ENCODE measurements around the gene MT1B. TPM values are rescaled to one million over a fixed set of nuclear protein-coding genes. Genes with fewer than 3 reads are reported as not detected.

MT1B gene
- polyA plus RNA-seq, 1 donor from 2014 or later, result not detected

GRCh38 chr16:56701534-56701933 is 49.8 kb downstream of the MT1B start:
- H3K27me3 ChIP-seq (ENCODE audit: insufficient read depth, low read depth, low read length), result no peaks in the 10 kb centered on the region
- no peaks in the 10 kb centered on the region for H3K9me2 ChIP-seq (ENCODE audit: insufficient read depth, low read length)
- H3K27ac ChIP-seq (ENCODE audit: low read length), result no peak overlapping the region
- H3K36me3 ChIP-seq (ENCODE audit: insufficient read depth, low read length), result no peaks in the 10 kb centered on the region
- H4K20me1 ChIP-seq (ENCODE audit: insufficient read depth), result no peaks in the 10 kb centered on the region
- H3K9ac ChIP-seq (ENCODE audit: low read length), result no peak overlapping the region
- no peaks in the 10 kb centered on the region for H3K79me2 ChIP-seq (replicated peaks; ENCODE audit: insufficient read depth, low read length)
- H3K4me3 ChIP-seq (ENCODE audit: low read length), result no peak overlapping the region
- H3K9me3 ChIP-seq (ENCODE audit: low read length), result no peaks in the 10 kb centered on the region
- no peak overlapping the region for H2AFZ ChIP-seq (ENCODE audit: low read depth, low read length)
- TF ChIP-seq EP300 (conservative IDR thresholded peaks at IDR 0.05; ENCODE audit: poor library complexity, severe bottlenecking) (no peak), RAD21 (conservative IDR thresholded peaks at IDR 0.05) (no peak), REST (IDR thresholded peaks at IDR 0.05; ENCODE audit: borderline replicate concordance) (no peak), SMC3 (conservative IDR thresholded peaks at IDR 0.05; ENCODE audit: poor library complexity) (no peak), MXI1 (conservative IDR thresholded peaks at IDR 0.05; ENCODE audit: poor library complexity, severe bottlenecking) (no peak)
- H3K4me2 ChIP-seq (ENCODE audit: low read length), result no peak overlapping the region
- H3F3A ChIP-seq (ENCODE audit: insufficient read depth, low read length, poor library complexity, severe bottlenecking), result no peaks in the 10 kb centered on the region

Other genes starting within 250 kb of the MT1B start
- 101 and 103 TPM in 2 replicates for gene AMFR, start 226.3 kb upstream of the MT1B start, polyA plus RNA-seq
- gene NUDT21, start 200.6 kb upstream of the MT1B start, polyA plus RNA-seq, result 168 and 192 TPM in 2 replicates
- gene OGFOD1, start 200.3 kb upstream of the MT1B start, polyA plus RNA-seq, result 35.6 and 36.3 TPM in 2 replicates
- gene BBS2, start 131.9 kb upstream of the MT1B start, polyA plus RNA-seq, result 197 and 222 TPM in 2 replicates
- gene MT4, start 86.8 kb upstream of the MT1B start, polyA plus RNA-seq, result not detected in 2 replicates
- gene MT3, start 62.4 kb upstream of the MT1B start, polyA plus RNA-seq, result 1.9 and 8.2 TPM in 2 replicates
- gene MT2A, start 43.3 kb upstream of the MT1B start, polyA plus RNA-seq, result not detected in 2 replicates
- not detected in 2 replicates for gene MT1E, start 26.1 kb upstream of the MT1B start, polyA plus RNA-seq
- gene MT1M, start 19.2 kb upstream of the MT1B start, polyA plus RNA-seq, result not detected in 2 replicates
- gene MT1A, start 13.2 kb upstream of the MT1B start, polyA plus RNA-seq, result not detected in 2 replicates
- 1.8 and 1.9 TPM in 2 replicates for gene MT1F, start 6.1 kb downstream of the MT1B start, polyA plus RNA-seq
- not detected in 2 replicates for gene MT1G, start 16.2 kb downstream of the MT1B start, polyA plus RNA-seq
- not detected in 2 replicates for gene MT1H, start 17.9 kb downstream of the MT1B start, polyA plus RNA-seq
- gene MT1X, start 30.6 kb downstream of the MT1B start, polyA plus RNA-seq, result 3.0 and 8.1 TPM in 2 replicates
- 237 and 264 TPM in 2 replicates for gene NUP93, start 78.2 kb downstream of the MT1B start, polyA plus RNA-seq
- gene SLC12A3, start 213.3 kb downstream of the MT1B start, polyA plus RNA-seq, result 0.09 TPM in 1 of 2 replicates, not detected in the other